ENCODE data around the gene HGD. TPM values are rescaled to one million over a fixed set of nuclear protein-coding genes. Genes with fewer than 3 reads are reported as not detected.

The HGD gene
- total and polyA plus RNA-seq, 10 of the 15 experiments (the other 5 are each of a cell fraction or from before 2014, with no cell fraction given): 0.18 to 0.81 (median 0.40) TPM; not detected in 6

GRCh38 chr3:120608506-120608905 is 73.5 kb downstream of the HGD start:
- POLR2A ChIA-PET: no interaction called here
- CTCF ChIA-PET: interaction anchor here (0.9 kb wide), 1 partner anchor 187 kb away, joined by 3 read pairs; no protein-coding TSS in a partner anchor
- no peaks in the 10 kb centered on the region for H3K79me2 ChIP-seq (ENCODE audit: control insufficient read depth, insufficient read depth, low read length)
- H4K20me1 ChIP-seq (ENCODE audit: control insufficient read depth, insufficient read depth): no peaks in the 10 kb centered on the region
- no peak overlapping the region for H3K4me3 ChIP-seq
- FAIRE-seq: no peak
- H3K4me1 ChIP-seq (ENCODE audit: control insufficient read depth, insufficient read depth, low read length): no peaks in the 10 kb centered on the region
- no peak overlapping the region for H3K4me2 ChIP-seq (ENCODE audit: control insufficient read depth, insufficient read depth)
- TF ChIP-seq CBX3 (IDR thresholded peaks at IDR 0.05; ENCODE audit: borderline replicate concordance, low read depth) (no peak), RELB (IDR thresholded peaks at IDR 0.05; ENCODE audit: low read depth) (no peak), STAT3 (IDR thresholded peaks at IDR 0.05; ENCODE audit: low read depth, low read length) (no peak), BHLHE40 (IDR thresholded peaks at IDR 0.05; ENCODE audit: borderline replicate concordance in 1 of 2, low read depth in 2 of 2, low read length in 1 of 2) (no peak), RAD21 (IDR thresholded peaks at IDR 0.05; ENCODE audit: insufficient read depth, low read depth, low read length) (no peak), CHD2 (IDR thresholded peaks at IDR 0.05; ENCODE audit: borderline replicate concordance, low read depth, low read length) (no peak), POLR2A (IDR thresholded peaks at IDR 0.05; ENCODE audit: low read depth, low read length) (no peak), BCL11A (IDR thresholded peaks at IDR 0.05; ENCODE audit: low read depth, low read length) (no peak), TBL1XR1 (IDR thresholded peaks at IDR 0.05; ENCODE audit: low read depth, low read length) (no peak), CBFB (IDR thresholded peaks at IDR 0.05; ENCODE audit: low read depth) (no peak), SP1 (IDR thresholded peaks at IDR 0.05; ENCODE audit: low read depth, low read length) (no peak)
- no peaks in the 10 kb centered on the region for H3K27me3 ChIP-seq (replicated peaks in 1 of 2; ENCODE audit: control insufficient read depth in 2 of 2, insufficient read depth in 2 of 2, low read length in 1 of 2)
- WGBS (ENCODE audit: insufficient coverage, insufficient replicate concordance, low lambda C conversion rate, missing lambda C conversion rate): 66% methylated on average over 4 of the region's 4 CpGs
- SMC1A ChIA-PET (ENCODE audit: uncharacterized antibody, unreplicated experiment): no interaction called here
- in situ Hi-C loops (cut with MboI) (loop anchor here (10.0 kb wide), 1 partner anchor 56 kb away; no protein-coding TSS in a partner anchor), intact Hi-C loops (cut with micrococcal nuclease; ENCODE audit: unreplicated experiment) (no loop called here)
- no peak overlapping the region for H3K27ac ChIP-seq (ENCODE audit: control insufficient read depth, insufficient read depth)
- no peak for ATAC-seq
- no peak overlapping the region for H3K9ac ChIP-seq (ENCODE audit: control insufficient read depth, insufficient read depth, low read length)
- H3K9me3 ChIP-seq (replicated peaks; ENCODE audit: control insufficient read depth, insufficient read depth, low read length): no peaks in the 10 kb centered on the region
- no peak for DNase-seq (ENCODE audit: low read depth, low spot score)
- H3K36me3 ChIP-seq (ENCODE audit: control insufficient read depth in 2 of 2, insufficient read depth in 2 of 2, low read length in 1 of 2): no peaks in the 10 kb centered on the region
- RAD21 ChIA-PET (ENCODE audit: unreplicated experiment): no interaction called here
- no peak overlapping the region for H2AFZ ChIP-seq (ENCODE audit: control insufficient read depth, low read depth, low read length)
- no TSS peak for BruUV-seq (replicated peaks)

Measured in GM12878 (cell line).